GM23338 (cell line): ENCODE measurements around the gene SPPL2A. TPM values are rescaled to one million over a fixed set of nuclear protein-coding genes. Genes with fewer than 3 reads are reported as not detected.

Source experiments
- ATAC-seq: fragments of 200-7000 bp; cut with Tn5 transposase; 3 replicates; pipeline ENCODE4 v1.9.1; 2020
- DNase-seq: peaks from one replicate; pipeline ENCODE4 v3.0.0-alpha.2; 2015; ENCODE audit warnings: low spot score
- H2AFZ ChIP-seq: fragments of 200-600 bp; sonication (generic); 2 replicates; pipeline ENCODE4 v1.8.0; 2016; ENCODE audit warnings: antibody characterized with exemption, mild to moderate bottlenecking, moderate library complexity
- H3F3A ChIP-seq: fragments of 200-600 bp; sonication (generic); replicated peaks from 2 replicates; pipeline ENCODE4 v1.8.0; 2017; ENCODE audit warnings: antibody characterized with exemption, mixed run types, low read depth
- H3K27ac ChIP-seq: fragments of 200-600 bp; sonication (generic); 2 replicates; pipeline ENCODE4 v1.6.1; 2016; ENCODE audit warnings: low read depth
- H3K27me3 ChIP-seq: fragments of 200-600 bp; sonication (generic); 2 replicates; pipeline ENCODE4 v1.8.0; 2016; ENCODE audit warnings: mild to moderate bottlenecking, mixed run types, moderate library complexity; ENCODE audit not compliant: insufficient read depth
- H3K36me3 ChIP-seq: fragments of 200-600 bp; sonication (generic); 2 replicates; pipeline ENCODE4 v1.8.0; 2016; ENCODE audit warnings: mild to moderate bottlenecking; ENCODE audit not compliant: insufficient read depth
- H3K4me1 ChIP-seq: fragments of 200-600 bp; sonication (generic); 2 replicates; pipeline ENCODE4 v1.8.0; 2016; ENCODE audit warnings: mild to moderate bottlenecking, moderate library complexity; ENCODE audit not compliant: insufficient read depth
- H3K4me2 ChIP-seq: fragments of 200-600 bp; sonication (generic); 2 replicates; pipeline ENCODE4 v1.7.1; 2017; ENCODE audit warnings: mixed run types
- H3K4me3 ChIP-seq: fragments of 200-600 bp; sonication (generic); 2 replicates; pipeline ENCODE4 v1.6.1; 2016; ENCODE audit warnings: mixed run types
- H3K79me2 ChIP-seq: fragments of 200-600 bp; sonication (generic); replicated peaks from 2 replicates; pipeline ENCODE4 v1.8.0; 2017; ENCODE audit warnings: mild to moderate bottlenecking; ENCODE audit not compliant: insufficient read depth
- H3K9me2 ChIP-seq: fragments of 200-600 bp; sonication (generic); 2 replicates; pipeline ENCODE4 v1.8.0; 2017; ENCODE audit not compliant: insufficient read depth
- H4K20me1 ChIP-seq: fragments of 200-600 bp; sonication (generic); replicated peaks from 2 replicates; pipeline ENCODE4 v1.8.0; 2017; ENCODE audit warnings: mild to moderate bottlenecking; ENCODE audit not compliant: insufficient read depth
- H3K27ac Mint-ChIP-seq: 2 replicates; pipeline ENCODE4 v1.8.0; 2020; ENCODE audit warnings: inconsistent platforms, mild to moderate bottlenecking, moderate library complexity, mixed read lengths
- H3K27me3 Mint-ChIP-seq: 3 replicates; pipeline ENCODE4 v1.8.0; 2022; ENCODE audit warnings: low read depth, mild to moderate bottlenecking, moderate library complexity, mixed read lengths, inconsistent platforms; ENCODE audit not compliant: insufficient read depth, poor library complexity
- H3K36me3 Mint-ChIP-seq: 3 replicates; pipeline ENCODE4 v1.8.0; 2021; ENCODE audit warnings: low read depth, mild to moderate bottlenecking, inconsistent platforms, moderate library complexity, mixed read lengths
- H3K4me1 Mint-ChIP-seq: 3 replicates; pipeline ENCODE4 v1.8.0; 2020; ENCODE audit warnings: mild to moderate bottlenecking, inconsistent platforms, mixed read lengths
- H3K4me3 Mint-ChIP-seq: 3 replicates; pipeline ENCODE4 v1.8.0; 2021; ENCODE audit warnings: moderate library complexity, mild to moderate bottlenecking, inconsistent platforms, mixed read lengths
- H3K9me3 Mint-ChIP-seq: 3 replicates; pipeline ENCODE4 v1.8.0; 2020; ENCODE audit warnings: moderate library complexity, mild to moderate bottlenecking, inconsistent platforms, mixed read lengths
- CREB1 ChIP-seq: fragments of 250-450 bp; sonication (Bioruptor Pico); IDR thresholded peaks from 2 replicates; pipeline ENCODE4 v1.5.0; 2020; ENCODE audit warnings: low read depth, mild to moderate bottlenecking, moderate library complexity
- NANOG ChIP-seq: IDR thresholded peaks from 2 replicates; pipeline ENCODE4 v1.6.1; 2016; ENCODE audit warnings: antibody characterized with exemption, borderline replicate concordance
- ZNF331 ChIP-seq: fragments of 250-450 bp; sonication (Bioruptor Pico); IDR thresholded peaks from 2 replicates; pipeline ENCODE4 v1.5.0; 2020; ENCODE audit warnings: low read depth, mild to moderate bottlenecking, moderate library complexity
- polyA plus RNA-seq: library from polyadenylated mRNA; unstranded; fragments of >200 nt; fragmentation: Nextera tagmentation; extraction: Ambion mirVana; gene quantifications from 2 replicates; pipeline ENCODE4 v1.2.1, GENCODE V29; 2016
- small RNA-seq: library from RNA; depleted of rRNA; stranded (forward); fragments of <200 nt; gene quantifications from one replicate; pipeline ENCODE3, GENCODE V24; 2014; ENCODE audit warnings: low replicate concordance
- total RNA-seq: library from RNA; depleted of rRNA; stranded (reverse); fragments of >200 nt; shearing (Covaris generic); gene quantifications from 2 replicates; pipeline ENCODE4 v1.2.3, GENCODE V29; 2014; rRNA removed
- TF ChIP-seq, protein P1 (sequence below): IDR thresholded peaks from one replicate; pipeline ENCODE4 v1.6.1; 2018; ENCODE audit warnings: antibody characterized with exemption; ENCODE audit not compliant: unreplicated experiment

Gene SPPL2A
- total and polyA plus RNA-seq, 2 experiments from 2014 or later: 10.9 to 24.1 TPM

DNA sequence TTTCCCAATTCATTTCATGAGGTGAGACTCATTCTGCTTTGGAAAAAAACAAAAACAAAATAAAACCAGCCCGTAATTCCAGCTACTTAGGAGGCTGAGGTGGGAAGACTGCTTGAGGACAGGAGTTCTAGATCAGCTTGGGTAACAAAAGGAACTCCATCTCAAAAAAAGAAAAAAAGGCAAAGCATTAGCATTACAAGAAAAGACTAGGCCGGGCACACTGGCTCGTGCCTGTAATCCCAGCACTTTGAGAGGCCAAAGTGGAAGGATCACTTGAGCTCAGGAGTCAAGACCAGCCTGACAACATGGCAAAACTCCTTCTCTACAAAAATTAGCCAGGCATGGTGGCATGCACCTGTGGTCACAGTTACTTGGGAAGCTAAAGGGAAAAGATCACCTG, 112.8 kb downstream of the SPPL2A start:
- Mint-ChIP-seq H3K27ac (peak overlapping the region; percentile 55; the same call in 1 of the 2 replicates), H3K4me1 (peaks cover 7% of the 10 kb centered on the region; the same call in 2 of the 3 replicates), H3K4me3 (no peak overlapping the region), H3K9me3 (no peaks in the 10 kb centered on the region), H3K27me3 (peaks cover 6% of the 10 kb centered on the region), H3K36me3 (peaks cover 69% of the 10 kb centered on the region)
- Histone ChIP-seq H3K4me1 (no peaks in the 10 kb centered on the region; the same call in 1 of the 2 replicates), H3K9me2 (no peaks in the 10 kb centered on the region), H4K20me1 (peaks cover 5% of the 10 kb centered on the region; the same call in 1 of the 2 replicates), H3K79me2 (peaks cover 8% of the 10 kb centered on the region), H3K4me2 (no peak overlapping the region), H2AFZ (no peak overlapping the region), H3K36me3 (peaks cover 17% of the 10 kb centered on the region; the same call in 1 of the 2 replicates), H3K27ac (no peak overlapping the region), H3K4me3 (no peak overlapping the region), H3K27me3 (no peaks in the 10 kb centered on the region), H3F3A (no peaks in the 10 kb centered on the region)
- no peak for TF ChIP-seq CREB1 (CRISPR knock-in tag)
- TF ChIP-seq NANOG: no peak
- TF ChIP-seq ZNF331 (CRISPR knock-in tag): no peak
- TF ChIP-seq, protein P1, sequence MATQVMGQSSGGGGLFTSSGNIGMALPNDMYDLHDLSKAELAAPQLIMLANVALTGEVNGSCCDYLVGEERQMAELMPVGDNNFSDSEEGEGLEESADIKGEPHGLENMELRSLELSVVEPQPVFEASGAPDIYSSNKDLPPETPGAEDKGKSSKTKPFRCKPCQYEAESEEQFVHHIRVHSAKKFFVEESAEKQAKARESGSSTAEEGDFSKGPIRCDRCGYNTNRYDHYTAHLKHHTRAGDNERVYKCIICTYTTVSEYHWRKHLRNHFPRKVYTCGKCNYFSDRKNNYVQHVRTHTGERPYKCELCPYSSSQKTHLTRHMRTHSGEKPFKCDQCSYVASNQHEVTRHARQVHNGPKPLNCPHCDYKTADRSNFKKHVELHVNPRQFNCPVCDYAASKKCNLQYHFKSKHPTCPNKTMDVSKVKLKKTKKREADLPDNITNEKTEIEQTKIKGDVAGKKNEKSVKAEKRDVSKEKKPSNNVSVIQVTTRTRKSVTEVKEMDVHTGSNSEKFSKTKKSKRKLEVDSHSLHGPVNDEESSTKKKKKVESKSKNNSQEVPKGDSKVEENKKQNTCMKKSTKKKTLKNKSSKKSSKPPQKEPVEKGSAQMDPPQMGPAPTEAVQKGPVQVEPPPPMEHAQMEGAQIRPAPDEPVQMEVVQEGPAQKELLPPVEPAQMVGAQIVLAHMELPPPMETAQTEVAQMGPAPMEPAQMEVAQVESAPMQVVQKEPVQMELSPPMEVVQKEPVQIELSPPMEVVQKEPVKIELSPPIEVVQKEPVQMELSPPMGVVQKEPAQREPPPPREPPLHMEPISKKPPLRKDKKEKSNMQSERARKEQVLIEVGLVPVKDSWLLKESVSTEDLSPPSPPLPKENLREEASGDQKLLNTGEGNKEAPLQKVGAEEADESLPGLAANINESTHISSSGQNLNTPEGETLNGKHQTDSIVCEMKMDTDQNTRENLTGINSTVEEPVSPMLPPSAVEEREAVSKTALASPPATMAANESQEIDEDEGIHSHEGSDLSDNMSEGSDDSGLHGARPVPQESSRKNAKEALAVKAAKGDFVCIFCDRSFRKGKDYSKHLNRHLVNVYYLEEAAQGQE: no peak
- peak; percentile 53 for DNase-seq
- ATAC-seq: peak; percentile 83

Small RNA genes within 50 kb of the gene (small RNA-seq; reads per million reads assigned to genes)
- gene AC012100.1: not detected
- not detected for gene RN7SL354P

Other genes starting within 250 kb of the SPPL2A start
- not detected in 2 replicates for gene USP50, start 219.0 kb downstream of the SPPL2A start, total RNA-seq
- gene USP50, start 219.0 kb downstream of the SPPL2A start, polyA plus RNA-seq: 6.3 and 6.4 TPM in 2 replicates
- gene TRPM7, start 78.9 kb downstream of the SPPL2A start, total RNA-seq: 38.3 and 41.0 TPM in 2 replicates
- gene TRPM7, start 78.9 kb downstream of the SPPL2A start, polyA plus RNA-seq: 6.2 and 8.3 TPM in 2 replicates
- gene AP4E1, start 143.0 kb upstream of the SPPL2A start, total RNA-seq: 12.4 and 15.4 TPM in 2 replicates
- 4.3 and 4.4 TPM in 2 replicates for gene AP4E1, start 143.0 kb upstream of the SPPL2A start, polyA plus RNA-seq